GM18907 (cell line): ENCODE measurements around the gene BST1.
A peak's percentile ranks its signal among the peaks of the same experiment; 100 is the strongest.

Experiments used
- ATAC-seq: cut with Tn5 transposase; IDR thresholded peaks from one replicate; pipeline ENCODE4 v1.9.1; 2021; ENCODE audit warnings: mild to moderate bottlenecking, moderate library complexity; ENCODE audit not compliant: unreplicated experiment

The BST1 gene

GRCh38 chr4:15675356-15675755 is 27.5 kb upstream of the BST1 start:
- no peak for ATAC-seq

DNA sequence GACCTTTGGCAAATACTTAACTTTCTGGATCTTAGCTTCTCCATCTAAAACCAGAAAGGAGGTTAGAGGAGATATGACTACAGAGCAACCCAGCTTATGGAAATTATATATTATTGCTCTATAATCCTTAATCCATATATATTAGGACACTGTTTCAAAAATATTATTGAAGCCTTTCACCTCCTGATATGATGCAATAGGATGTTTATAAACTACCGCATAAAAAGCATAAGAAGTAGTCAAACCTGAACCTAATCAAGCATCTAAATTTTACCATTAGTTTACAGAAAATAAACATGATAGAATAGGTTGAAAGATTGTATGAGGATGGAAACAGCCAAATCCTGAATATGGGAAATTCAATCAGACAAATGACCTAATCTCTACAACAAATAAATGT is 26.8 kb upstream of the BST1 start:
- ATAC-seq = no peak

GRCh38 chr4:15676899-15677298 is 26.0 kb upstream of the BST1 start:
- ATAC-seq = no peak

GRCh38 chr4:15677507-15677988 is 25.3 kb upstream of the BST1 start:
- no peak for ATAC-seq

- ATAC-seq = no peak
These were observed 21.8 kb upstream of the BST1 start for GRCh38 chr4:15681067-15681371.

- peak; percentile 93 for ATAC-seq
These were observed 21.3 kb upstream of the BST1 start, which contains the start of gene FAM200B for GRCh38 chr4:15681372-15682241. Gene FAM200B, plus strand, starts transcription at chr4:15681827. Its CDS starts 5,151 bp downstream, at chr4:15686978.

DNA sequence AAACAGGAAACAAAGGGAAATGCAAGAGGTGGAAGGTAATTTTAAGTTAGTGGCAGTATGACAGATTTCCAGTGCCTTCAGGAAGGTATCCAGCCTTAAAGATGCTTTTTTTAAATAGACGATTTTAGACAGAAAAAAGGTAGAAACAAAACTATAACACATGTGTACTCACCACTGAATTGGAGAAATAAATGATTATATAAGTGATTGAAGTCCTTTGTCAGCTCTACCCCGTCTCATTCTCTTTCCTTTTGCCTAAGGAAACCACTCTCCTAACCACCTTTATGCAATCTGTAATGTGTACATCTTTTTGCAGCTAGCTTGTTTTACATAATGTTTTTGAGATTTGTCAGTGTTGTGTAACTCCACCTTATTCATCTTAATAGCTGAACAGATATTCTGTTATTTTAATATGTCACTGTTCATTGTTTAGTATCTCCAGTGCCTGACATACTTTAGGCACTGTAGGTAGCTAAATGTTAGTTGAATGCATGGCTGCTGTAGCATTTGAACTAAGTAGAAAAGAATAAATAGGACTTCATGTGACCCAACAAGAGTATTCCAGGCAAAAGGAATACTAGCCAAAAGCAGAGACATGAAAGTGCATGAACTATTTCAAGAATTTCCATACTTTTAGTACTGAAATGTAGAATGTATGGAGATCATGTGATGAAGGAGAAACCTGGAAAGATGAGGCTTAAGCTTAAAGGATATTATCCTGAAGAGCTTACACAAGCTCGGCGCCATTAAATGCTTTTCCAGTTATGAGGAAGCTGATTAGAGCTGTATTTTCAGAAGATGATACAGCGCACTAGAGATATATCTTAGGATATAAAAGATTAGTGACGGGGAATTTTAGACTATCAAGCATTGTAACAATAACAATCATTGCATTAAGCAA is 20.4 kb upstream of the BST1 start:
- no peak for ATAC-seq

GRCh38 chr4:15683143-15683495 is 19.7 kb upstream of the BST1 start:
- no peak for ATAC-seq

DNA sequence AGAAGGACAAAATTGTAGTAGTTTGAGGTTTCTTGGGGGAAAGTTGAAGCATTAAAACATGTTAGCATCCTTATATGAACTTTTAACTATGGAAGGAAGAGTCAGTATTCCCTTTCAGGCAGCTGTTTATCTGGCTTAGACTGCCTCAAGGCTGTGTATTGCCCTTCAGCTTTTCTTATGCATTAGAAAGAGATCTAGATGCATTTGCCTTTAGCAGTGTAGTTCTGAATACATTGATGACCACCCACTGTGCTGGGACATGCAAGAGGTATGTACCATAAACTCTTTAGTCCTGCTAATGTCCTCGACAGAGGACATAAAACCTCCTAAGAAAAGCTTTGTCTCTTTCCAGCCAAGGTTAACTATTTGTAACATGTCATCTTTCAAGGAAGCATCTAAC is 18.4 kb upstream of the BST1 start:
- no peak for ATAC-seq

- ATAC-seq = no peak
These were observed 14.8 kb upstream of the BST1 start for GRCh38 chr4:15688051-15688450.

DNA sequence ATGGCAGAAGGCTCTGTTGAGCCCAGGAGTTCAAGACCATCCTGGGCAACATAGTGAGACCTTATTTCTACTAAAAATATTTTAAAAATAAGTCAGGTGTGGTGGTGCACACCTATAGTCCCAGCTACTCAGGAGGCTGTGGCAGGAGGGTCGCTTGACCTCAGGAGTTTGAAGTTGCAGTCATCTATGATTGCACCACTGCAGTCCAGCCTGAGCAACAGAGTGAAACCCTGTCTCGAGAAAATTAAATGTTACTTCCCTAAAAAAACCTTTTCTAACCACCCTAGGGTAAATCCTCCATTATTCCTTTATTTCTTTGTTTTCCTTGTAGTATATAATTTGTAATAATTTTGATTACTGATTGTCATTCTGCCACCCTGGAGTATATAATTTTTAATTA is 13.3 kb upstream of the BST1 start:
- ATAC-seq = no peak

GRCh38 chr4:15690020-15690809 is 12.7 kb upstream of the BST1 start:
- ATAC-seq = no peak

DNA sequence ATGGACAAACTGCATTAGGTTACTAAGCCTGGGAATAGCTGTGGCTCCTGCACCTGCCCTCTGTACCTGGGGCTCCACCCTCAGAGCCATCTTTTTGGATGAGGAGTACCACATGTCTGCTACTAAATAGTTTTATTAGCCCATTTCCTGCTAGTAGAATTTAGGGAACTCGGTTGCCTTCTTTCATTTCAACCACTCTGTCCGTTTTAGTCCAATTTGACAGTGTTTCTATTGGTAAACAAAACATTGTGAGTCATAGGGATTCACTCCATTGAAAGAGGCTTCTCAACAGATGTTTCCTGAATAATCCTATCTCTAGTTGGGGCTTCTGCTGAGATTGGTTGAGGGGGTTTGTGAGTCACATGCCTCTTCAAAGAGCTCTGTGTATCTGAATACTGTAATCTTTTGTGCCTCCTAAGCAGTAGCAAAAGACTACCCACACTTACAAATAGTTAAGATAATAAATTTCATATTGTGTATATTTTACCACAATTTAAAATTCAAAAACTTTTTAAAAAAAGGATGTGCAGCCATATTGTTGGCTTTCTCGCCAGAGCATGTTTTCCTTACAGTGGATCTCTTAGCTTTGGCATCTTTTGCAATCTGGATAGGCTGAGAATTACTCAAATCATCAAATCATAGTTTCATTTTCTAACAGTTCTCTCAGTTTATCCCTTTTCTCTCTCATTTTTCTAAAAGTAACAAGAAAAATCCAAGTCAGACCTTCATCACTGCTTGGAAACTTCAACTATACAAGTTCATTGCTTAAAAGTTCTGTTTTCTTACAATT is 11.3 kb upstream of the BST1 start:
- no peak for ATAC-seq

- ATAC-seq = no peak
These were observed 10.3 kb upstream of the BST1 start for GRCh38 chr4:15692602-15693001.

GRCh38 chr4:15694431-15694830 is 8.4 kb upstream of the BST1 start:
- no peak for ATAC-seq

DNA sequence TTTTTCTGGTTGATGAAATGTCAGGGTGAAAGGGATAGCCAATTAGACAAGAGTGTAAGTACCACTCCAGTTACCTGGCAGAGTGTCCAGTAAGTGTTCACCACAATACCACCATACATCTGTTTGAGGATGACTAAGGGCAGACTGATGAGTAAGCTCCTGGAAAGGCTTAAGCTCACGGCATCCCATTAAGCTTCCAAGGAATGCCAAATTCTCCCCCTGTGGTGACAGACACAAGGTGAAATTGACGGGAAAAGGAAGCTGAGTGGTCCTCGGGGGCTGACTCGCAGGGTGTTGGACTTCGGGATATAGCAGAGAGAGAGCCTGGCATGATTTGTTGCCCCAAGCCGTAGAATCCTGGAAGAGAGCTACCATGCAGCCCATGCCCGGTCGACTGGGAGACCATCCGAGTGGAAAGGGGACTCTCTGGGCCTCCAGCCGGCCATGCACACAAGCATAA is 7.6 kb upstream of the BST1 start:
- ATAC-seq = no peak

GRCh38 chr4:15695729-15696128 is 7.1 kb upstream of the BST1 start:
- no peak for ATAC-seq

DNA sequence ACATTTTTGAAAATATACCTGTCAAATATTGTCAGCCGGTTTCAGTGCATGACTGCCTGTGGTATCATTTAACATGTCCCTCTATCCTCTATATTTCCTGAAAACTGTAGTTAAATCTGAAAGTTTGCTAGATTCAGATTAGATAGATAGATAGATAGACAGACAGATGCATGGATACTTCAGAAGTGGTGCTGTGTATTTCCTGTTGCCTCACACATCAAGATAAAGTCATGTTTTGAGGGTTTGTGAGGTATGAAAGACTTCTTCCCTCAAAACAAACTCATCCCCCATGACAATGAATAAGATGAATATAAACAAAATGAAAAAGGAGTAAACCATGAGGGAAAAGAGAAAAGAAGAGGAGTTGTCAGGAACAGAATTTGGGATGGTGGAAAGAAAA is 6.0 kb upstream of the BST1 start:
- ATAC-seq = no peak

DNA sequence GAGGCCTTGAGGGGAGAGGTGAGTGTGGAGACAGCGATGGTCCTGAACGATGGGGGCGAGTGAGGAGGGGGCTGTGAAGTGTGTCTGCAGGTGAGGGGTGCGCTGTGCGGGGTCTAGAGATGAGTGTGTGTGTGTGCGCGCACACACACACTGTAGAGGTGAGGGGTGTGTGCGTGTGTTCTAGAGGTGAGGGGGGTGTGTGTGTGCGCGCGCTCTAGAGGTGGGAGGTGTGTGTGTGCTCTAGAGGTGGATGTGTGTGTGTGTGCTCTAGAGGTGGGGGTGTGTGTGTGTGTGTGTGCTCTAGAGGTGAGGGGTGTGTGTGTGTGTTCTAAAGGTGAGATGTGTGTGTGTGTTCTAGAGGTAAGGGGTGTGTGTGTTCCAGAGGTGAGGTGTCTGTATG is 574 bp downstream of the BST1 start:
- ATAC-seq = no peak

DNA sequence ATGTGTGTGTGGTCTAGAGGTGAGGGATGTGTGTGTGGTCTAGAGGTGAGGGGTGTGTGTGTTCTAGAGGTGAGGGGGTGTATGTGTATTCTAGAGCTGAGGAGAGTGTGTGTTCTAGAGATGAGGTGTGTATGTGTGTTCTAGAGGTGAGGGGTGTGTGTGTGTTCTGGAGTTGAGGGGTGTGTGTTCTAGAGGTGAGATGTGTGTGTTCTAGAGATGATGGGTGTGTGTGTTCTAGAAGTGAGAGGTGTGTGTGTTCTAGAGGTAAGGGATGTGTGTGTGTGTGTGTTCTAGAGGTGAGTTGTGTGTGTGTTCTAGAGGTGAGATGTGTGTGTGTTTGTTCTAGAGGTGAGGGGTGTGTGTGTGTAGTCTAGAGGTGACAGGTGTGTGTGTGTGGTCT is 1.3 kb downstream of the BST1 start:
- ATAC-seq = no peak
